GM21723 (cell line): ENCODE measurements around the gene WDR90.
A peak's percentile ranks its signal among the peaks of the same experiment; 100 is the strongest.

Source experiments
- ATAC-seq: cut with Tn5 transposase; IDR thresholded peaks from one replicate; pipeline ENCODE4 v1.9.1; 2021; ENCODE audit warnings: mild to moderate bottlenecking, moderate library complexity; ENCODE audit not compliant: unreplicated experiment

WDR90 gene

GRCh38 chr16:674214-674881, 25.2 kb downstream of the WDR90 start:
- no peak for ATAC-seq

GRCh38 chr16:674968-675883, 26.1 kb downstream of the WDR90 start, which contains the start of gene RHBDL1:
Gene RHBDL1, plus strand, starts transcription at chr16:675671. Its CDS starts 120 bp downstream, at chr16:675791.
- no peak for ATAC-seq

- ATAC-seq, result no peak
Observed at GRCh38 chr16:675884-676564, 26.9 kb downstream of the WDR90 start.

- ATAC-seq, result no peak
Observed at GRCh38 chr16:676565-676902, 27.4 kb downstream of the WDR90 start.

GRCh38 chr16:676913-677312, 27.7 kb downstream of the WDR90 start:
- ATAC-seq, result no peak

GRCh38 chr16:677316-678190, 28.4 kb downstream of the WDR90 start:
- no peak for ATAC-seq

GRCh38 chr16:678209-678857, 29.2 kb downstream of the WDR90 start:
- no peak for ATAC-seq

- no peak for ATAC-seq
Observed at GRCh38 chr16:678858-679813, 30.0 kb downstream of the WDR90 start.

- peak; percentile 38 for ATAC-seq
Observed at GRCh38 chr16:679814-680624, 30.9 kb downstream of the WDR90 start, which contains the start of gene STUB1. Gene STUB1, plus strand, starts transcription at chr16:680410. Its CDS starts 116 bp downstream, at chr16:680526.

- ATAC-seq, result no peak
Observed at GRCh38 chr16:680625-680945, 31.4 kb downstream of the WDR90 start.

- no peak for ATAC-seq
Observed at GRCh38 chr16:680967-681745, 32.0 kb downstream of the WDR90 start.

- ATAC-seq, result no peak
Observed at GRCh38 chr16:681746-682427, 32.7 kb downstream of the WDR90 start.

GRCh38 chr16:682493-683395, 33.6 kb downstream of the WDR90 start:
- no peak for ATAC-seq

- ATAC-seq, result no peak
Observed at GRCh38 chr16:683396-684070, 34.4 kb downstream of the WDR90 start.

- peak; percentile 59 for ATAC-seq
Observed at GRCh38 chr16:684071-684794, 35.1 kb downstream of the WDR90 start, which contains the start of gene JMJD8. Gene JMJD8, minus strand, starts transcription at chr16:684334. Its CDS starts 15 bp downstream, at chr16:684319.
